ENCODE measurements around the gene ZNF697. TPM values are rescaled to one million over a fixed set of nuclear protein-coding genes. Genes with fewer than 3 reads are reported as not detected.

ZNF697 gene
- total and polyA plus RNA-seq, 9 of the 15 experiments (the other 6 are each of a cell fraction or from before 2014, with no cell fraction given): 2.1 to 13.6 (median 8.3) TPM

GRCh38 chr1:119647734-119648619, at the start of gene ZNF697 (continued):
- TF ChIP-seq, protein P1, sequence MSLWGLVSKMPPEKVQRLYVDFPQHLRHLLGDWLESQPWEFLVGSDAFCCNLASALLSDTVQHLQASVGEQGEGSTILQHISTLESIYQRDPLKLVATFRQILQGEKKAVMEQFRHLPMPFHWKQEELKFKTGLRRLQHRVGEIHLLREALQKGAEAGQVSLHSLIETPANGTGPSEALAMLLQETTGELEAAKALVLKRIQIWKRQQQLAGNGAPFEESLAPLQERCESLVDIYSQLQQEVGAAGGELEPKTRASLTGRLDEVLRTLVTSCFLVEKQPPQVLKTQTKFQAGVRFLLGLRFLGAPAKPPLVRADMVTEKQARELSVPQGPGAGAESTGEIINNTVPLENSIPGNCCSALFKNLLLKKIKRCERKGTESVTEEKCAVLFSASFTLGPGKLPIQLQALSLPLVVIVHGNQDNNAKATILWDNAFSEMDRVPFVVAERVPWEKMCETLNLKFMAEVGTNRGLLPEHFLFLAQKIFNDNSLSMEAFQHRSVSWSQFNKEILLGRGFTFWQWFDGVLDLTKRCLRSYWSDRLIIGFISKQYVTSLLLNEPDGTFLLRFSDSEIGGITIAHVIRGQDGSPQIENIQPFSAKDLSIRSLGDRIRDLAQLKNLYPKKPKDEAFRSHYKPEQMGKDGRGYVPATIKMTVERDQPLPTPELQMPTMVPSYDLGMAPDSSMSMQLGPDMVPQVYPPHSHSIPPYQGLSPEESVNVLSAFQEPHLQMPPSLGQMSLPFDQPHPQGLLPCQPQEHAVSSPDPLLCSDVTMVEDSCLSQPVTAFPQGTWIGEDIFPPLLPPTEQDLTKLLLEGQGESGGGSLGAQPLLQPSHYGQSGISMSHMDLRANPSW (CRISPR knock-in tag; IDR thresholded peaks at IDR 0.05): no peak
- TF ChIP-seq ZNF146 (CRISPR knock-in tag; IDR thresholded peaks at IDR 0.05; ENCODE audit: unreplicated experiment) (peak; percentile 3), GABPB2 (CRISPR knock-in tag; conservative IDR thresholded peaks at IDR 0.05) (no peak), PREB (CRISPR knock-in tag; IDR thresholded peaks at IDR 0.05) (no peak), TCF7 (IDR thresholded peaks at IDR 0.05; ENCODE audit: borderline replicate concordance) (no peak), BHLHE40 (IDR thresholded peaks at IDR 0.05; ENCODE audit: low read length) (no peak; the same call in 1 of the 2 replicates), EWSR1 (IDR thresholded peaks at IDR 0.05; ENCODE audit: borderline replicate concordance, low read depth, partially characterized antibody) (no peak), THAP7 (CRISPR knock-in tag; IDR thresholded peaks at IDR 0.05) (no peak), ZNF436 (CRISPR knock-in tag; IDR thresholded peaks at IDR 0.05) (no peak), SP1 (CRISPR knock-in tag; IDR thresholded peaks at IDR 0.05) (peak; percentile 36; the same call in 1 of the 2 replicates), SNRNP70 (optimal IDR thresholded peaks at IDR 0.05; ENCODE audit: low read depth, low read length) (no peak), ARNT (IDR thresholded peaks at IDR 0.05) (no peak), KAT2B (IDR thresholded peaks at IDR 0.05; ENCODE audit: low read depth, low read length) (no peak), TFAM (CRISPR knock-in tag; conservative IDR thresholded peaks at IDR 0.05) (no peak), ZNF445 (CRISPR knock-in tag; IDR thresholded peaks at IDR 0.05; ENCODE audit: low read depth) (no peak), CREB3L1 (IDR thresholded peaks at IDR 0.05; ENCODE audit: borderline replicate concordance, low read depth) (peak; percentile 96)
- TF ChIP-seq, protein P2, sequence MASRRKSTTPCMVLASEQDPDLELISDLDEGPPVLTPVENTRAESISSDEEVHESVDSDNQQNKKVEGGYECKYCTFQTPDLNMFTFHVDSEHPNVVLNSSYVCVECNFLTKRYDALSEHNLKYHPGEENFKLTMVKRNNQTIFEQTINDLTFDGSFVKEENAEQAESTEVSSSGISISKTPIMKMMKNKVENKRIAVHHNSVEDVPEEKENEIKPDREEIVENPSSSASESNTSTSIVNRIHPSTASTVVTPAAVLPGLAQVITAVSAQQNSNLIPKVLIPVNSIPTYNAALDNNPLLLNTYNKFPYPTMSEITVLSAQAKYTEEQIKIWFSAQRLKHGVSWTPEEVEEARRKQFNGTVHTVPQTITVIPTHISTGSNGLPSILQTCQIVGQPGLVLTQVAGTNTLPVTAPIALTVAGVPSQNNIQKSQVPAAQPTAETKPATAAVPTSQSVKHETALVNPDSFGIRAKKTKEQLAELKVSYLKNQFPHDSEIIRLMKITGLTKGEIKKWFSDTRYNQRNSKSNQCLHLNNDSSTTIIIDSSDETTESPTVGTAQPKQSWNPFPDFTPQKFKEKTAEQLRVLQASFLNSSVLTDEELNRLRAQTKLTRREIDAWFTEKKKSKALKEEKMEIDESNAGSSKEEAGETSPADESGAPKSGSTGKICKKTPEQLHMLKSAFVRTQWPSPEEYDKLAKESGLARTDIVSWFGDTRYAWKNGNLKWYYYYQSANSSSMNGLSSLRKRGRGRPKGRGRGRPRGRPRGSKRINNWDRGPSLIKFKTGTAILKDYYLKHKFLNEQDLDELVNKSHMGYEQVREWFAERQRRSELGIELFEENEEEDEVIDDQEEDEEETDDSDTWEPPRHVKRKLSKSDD (conservative IDR thresholded peaks at IDR 0.05; ENCODE audit: low read length): 0 out of 2 replicates have a peak, but pooled peaks have one; percentile 67
